Measurements from ENCODE around the gene PRSS56.

DNA sequence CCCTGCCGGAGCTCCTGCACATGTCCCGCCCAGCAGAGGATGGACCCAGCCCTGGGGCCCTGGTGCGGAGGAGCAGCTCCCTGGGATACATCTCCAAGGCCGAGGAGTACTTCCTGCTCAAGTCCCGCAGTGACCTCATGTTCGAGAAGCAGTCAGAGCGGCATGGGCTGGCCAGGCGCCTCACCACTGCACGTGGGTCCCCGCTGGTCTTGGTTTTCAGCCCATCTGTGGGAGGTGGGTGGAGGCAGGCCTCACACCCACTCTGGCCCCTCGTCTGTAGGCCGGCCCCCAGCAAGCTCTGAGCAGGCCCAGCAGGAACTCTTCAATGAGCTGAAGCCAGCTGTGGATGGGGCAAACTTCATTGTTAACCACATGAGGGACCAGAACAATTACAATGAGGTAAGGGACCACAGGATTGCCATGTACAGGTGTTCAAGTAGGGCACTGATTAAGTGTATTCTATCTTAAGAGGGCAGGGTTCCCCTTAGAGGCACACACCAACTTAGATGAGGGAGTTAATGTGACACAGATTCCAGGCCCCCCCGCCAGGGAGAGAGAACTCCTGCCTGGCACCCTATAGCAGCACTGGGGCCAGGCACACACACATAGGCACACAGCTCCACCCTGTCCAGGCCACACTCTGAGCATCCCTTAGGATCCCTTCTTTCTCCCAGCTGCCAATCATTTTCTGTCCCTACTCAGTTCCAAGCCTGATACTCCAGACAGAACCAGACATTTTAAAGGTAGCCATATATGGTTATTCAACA is 13.9 kb downstream of the PRSS56 start:
- TF ChIP-seq, protein P1, sequence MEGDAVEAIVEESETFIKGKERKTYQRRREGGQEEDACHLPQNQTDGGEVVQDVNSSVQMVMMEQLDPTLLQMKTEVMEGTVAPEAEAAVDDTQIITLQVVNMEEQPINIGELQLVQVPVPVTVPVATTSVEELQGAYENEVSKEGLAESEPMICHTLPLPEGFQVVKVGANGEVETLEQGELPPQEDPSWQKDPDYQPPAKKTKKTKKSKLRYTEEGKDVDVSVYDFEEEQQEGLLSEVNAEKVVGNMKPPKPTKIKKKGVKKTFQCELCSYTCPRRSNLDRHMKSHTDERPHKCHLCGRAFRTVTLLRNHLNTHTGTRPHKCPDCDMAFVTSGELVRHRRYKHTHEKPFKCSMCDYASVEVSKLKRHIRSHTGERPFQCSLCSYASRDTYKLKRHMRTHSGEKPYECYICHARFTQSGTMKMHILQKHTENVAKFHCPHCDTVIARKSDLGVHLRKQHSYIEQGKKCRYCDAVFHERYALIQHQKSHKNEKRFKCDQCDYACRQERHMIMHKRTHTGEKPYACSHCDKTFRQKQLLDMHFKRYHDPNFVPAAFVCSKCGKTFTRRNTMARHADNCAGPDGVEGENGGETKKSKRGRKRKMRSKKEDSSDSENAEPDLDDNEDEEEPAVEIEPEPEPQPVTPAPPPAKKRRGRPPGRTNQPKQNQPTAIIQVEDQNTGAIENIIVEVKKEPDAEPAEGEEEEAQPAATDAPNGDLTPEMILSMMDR (IDR thresholded peaks at IDR 0.05; ENCODE audit: insufficient read depth, low read depth, low read length), result no peak
- no peak for TF ChIP-seq EZH2 (IDR thresholded peaks at IDR 0.05; ENCODE audit: insufficient read depth, low read length)
